ENCODE measurements around the gene ATP13A4.
"Not testable (repeated sequence)": the region's sequence is repeated elsewhere in the genome, so short reads cannot be mapped to it uniquely, and the experiment has no call there.

Gene ATP13A4

GRCh38 chr3:193563426-193563825 is 8.7 kb upstream of the ATP13A4 start:
- no peak for DNase-seq

- peak in 45 of 56 donors; percentile 4 to 79 (median 28) for DNase-seq
Measured at GRCh38 chr3:193560870-193561269, 6.2 kb upstream of the ATP13A4 start.

GRCh38 chr3:193560091-193560490 is 5.4 kb upstream of the ATP13A4 start:
- DNase-seq = no peak

- no peak for DNase-seq
Measured at GRCh38 chr3:193559100-193559499, 4.4 kb upstream of the ATP13A4 start.

- DNase-seq = no peak
Measured at GRCh38 chr3:193556841-193557240, 2.1 kb upstream of the ATP13A4 start.

GRCh38 chr3:193553586-193553985 is 1.1 kb downstream of the ATP13A4 start:
- DNase-seq = no peak

- DNase-seq = peak in 30 of 56 donors; percentile 2 to 68 (median 26)
Measured at GRCh38 chr3:193552923-193553322, 1.8 kb downstream of the ATP13A4 start.

GRCh38 chr3:193548406-193548805 is 6.3 kb downstream of the ATP13A4 start:
- peak in 43 of 56 donors; percentile 4 to 79 (median 30) for DNase-seq

GRCh38 chr3:193546129-193546528 is 8.6 kb downstream of the ATP13A4 start:
- no peak for DNase-seq

- DNase-seq = no peak
Measured at GRCh38 chr3:193545304-193545703, 9.4 kb downstream of the ATP13A4 start.

GRCh38 chr3:193544289-193544688 is 10.4 kb downstream of the ATP13A4 start:
- no peak for DNase-seq

- DNase-seq = no peak
Measured at GRCh38 chr3:193530231-193531165, 24.2 kb downstream of the ATP13A4 start.

GRCh38 chr3:193526085-193526484 is 28.6 kb downstream of the ATP13A4 start:
- not testable (repeated sequence) for DNase-seq

- no peak for DNase-seq
Measured at GRCh38 chr3:193522473-193522872, 32.2 kb downstream of the ATP13A4 start.

GRCh38 chr3:193520738-193521137 is 34.0 kb downstream of the ATP13A4 start:
- no peak for DNase-seq

- no peak for DNase-seq
Measured at GRCh38 chr3:193515966-193516365, 38.7 kb downstream of the ATP13A4 start.

GRCh38 chr3:193510154-193510553 is 44.5 kb downstream of the ATP13A4 start:
- DNase-seq = no peak

- DNase-seq = no peak
Measured at GRCh38 chr3:193509103-193509965, 45.4 kb downstream of the ATP13A4 start.

GRCh38 chr3:193508108-193508507 is 46.6 kb downstream of the ATP13A4 start:
- DNase-seq = no peak

- no peak for DNase-seq
Measured at GRCh38 chr3:193507566-193507965, 47.1 kb downstream of the ATP13A4 start.

- DNase-seq = no peak
Measured at GRCh38 chr3:193506921-193507320, 47.8 kb downstream of the ATP13A4 start.

GRCh38 chr3:193502871-193503270 is 51.8 kb downstream of the ATP13A4 start:
- no peak for DNase-seq

Measured in nucleus accumbens (tissue), 56 donors.